Nephron progenitor cell (in vitro differentiated cells): ENCODE results near the gene CNP.

Source experiments
- DNase-seq: peaks from one replicate; pipeline ENCODE4 v3.0.0; 2021
- H3K27ac Mint-ChIP-seq: 2 replicates; pipeline ENCODE4 v1.8.0; 2021; ENCODE audit warnings: mild to moderate bottlenecking, moderate library complexity, mixed read lengths
- H3K27me3 Mint-ChIP-seq: 2 replicates; pipeline ENCODE4 v1.8.0; 2021; ENCODE audit warnings: mild to moderate bottlenecking, low read depth, mixed read lengths; ENCODE audit not compliant: poor library complexity
- H3K36me3 Mint-ChIP-seq: 2 replicates; pipeline ENCODE4 v1.8.0; 2021; ENCODE audit warnings: low read depth, mixed read lengths
- H3K4me1 Mint-ChIP-seq: 2 replicates; pipeline ENCODE4 v1.8.0; 2021; ENCODE audit warnings: mixed read lengths
- H3K4me3 Mint-ChIP-seq: 2 replicates; pipeline ENCODE4 v1.8.0; 2021; ENCODE audit warnings: mild to moderate bottlenecking, moderate library complexity, mixed read lengths
- H3K9me3 Mint-ChIP-seq: 2 replicates; pipeline ENCODE4 v1.8.0; 2021; ENCODE audit warnings: mild to moderate bottlenecking, moderate library complexity, mixed read lengths
- CTCF ChIP-seq: fragments of 200-600 bp; sonication (generic); IDR thresholded peaks from 2 replicates; pipeline ENCODE4 v1.5.0; 2021; ENCODE audit warnings: antibody characterized with exemption

Gene CNP

DNA sequence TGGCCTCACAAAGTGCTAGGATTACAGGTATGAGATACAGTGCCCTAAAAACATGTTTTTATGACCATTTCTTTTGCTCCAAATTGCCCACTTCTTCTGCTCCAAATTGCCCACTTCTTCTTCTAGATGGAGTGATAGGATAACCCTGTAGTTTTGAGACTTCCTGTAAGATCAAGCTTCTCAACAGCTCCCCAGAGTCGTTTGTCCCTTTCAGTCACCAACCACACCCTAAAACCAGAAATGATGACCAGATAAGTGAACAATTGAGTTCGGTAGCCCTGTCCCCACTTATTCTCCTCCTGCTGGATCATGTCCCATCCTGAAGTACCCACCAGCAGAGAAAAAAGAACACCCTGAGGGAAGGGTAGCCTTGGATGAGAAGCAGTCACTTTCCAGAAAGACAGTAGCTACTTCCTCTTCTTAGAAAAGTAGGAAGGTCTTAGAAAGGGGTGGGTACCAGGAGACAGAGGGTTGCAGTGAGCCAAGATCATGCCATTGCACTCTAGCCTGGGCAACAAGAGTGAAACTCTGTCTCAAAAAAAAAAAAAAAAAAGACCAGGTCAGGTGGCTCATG, 33.7 kb upstream of the CNP start:
- peaks cover 33% of the 10 kb centered on the region for H3K4me1 Mint-ChIP-seq
- no peaks in the 10 kb centered on the region for H3K9me3 Mint-ChIP-seq
- no peak for DNase-seq
- H3K27me3 Mint-ChIP-seq: peaks cover 4% of the 10 kb centered on the region
- H3K27ac Mint-ChIP-seq: no peak overlapping the region
- peaks cover 4% of the 10 kb centered on the region for H3K36me3 Mint-ChIP-seq
- peak overlapping the region; percentile 16 for H3K4me3 Mint-ChIP-seq
- TF ChIP-seq CTCF: no peak

- Mint-ChIP-seq H3K4me3 (no peak overlapping the region), H3K9me3 (no peaks in the 10 kb centered on the region), H3K4me1 (peaks cover 29% of the 10 kb centered on the region), H3K27ac (no peak overlapping the region), H3K36me3 (peaks cover 4% of the 10 kb centered on the region), H3K27me3 (peaks cover 4% of the 10 kb centered on the region)
- no peak for DNase-seq
- no peak for TF ChIP-seq CTCF
These were observed 31.0 kb upstream of the CNP start for GRCh38 chr17:41935641-41936040.

- TF ChIP-seq CTCF: no peak
- H3K4me3 Mint-ChIP-seq: no peak overlapping the region
- DNase-seq: no peak
- H3K27ac Mint-ChIP-seq: no peak overlapping the region
- no peaks in the 10 kb centered on the region for H3K9me3 Mint-ChIP-seq
- H3K36me3 Mint-ChIP-seq: peaks cover 4% of the 10 kb centered on the region
- peaks cover 2% of the 10 kb centered on the region for H3K27me3 Mint-ChIP-seq
- peaks cover 23% of the 10 kb centered on the region for H3K4me1 Mint-ChIP-seq
These were observed 28.3 kb upstream of the CNP start for GRCh38 chr17:41937970-41938954.

- DNase-seq: no peak
- H3K36me3 Mint-ChIP-seq: peaks cover 4% of the 10 kb centered on the region
- H3K9me3 Mint-ChIP-seq: no peaks in the 10 kb centered on the region
- H3K27me3 Mint-ChIP-seq: peaks cover 3% of the 10 kb centered on the region
- H3K27ac Mint-ChIP-seq: no peak overlapping the region
- H3K4me1 Mint-ChIP-seq: peaks cover 23% of the 10 kb centered on the region
- H3K4me3 Mint-ChIP-seq: no peak overlapping the region
- TF ChIP-seq CTCF: no peak
These were observed 27.4 kb upstream of the CNP start for GRCh38 chr17:41939044-41939692.

DNA sequence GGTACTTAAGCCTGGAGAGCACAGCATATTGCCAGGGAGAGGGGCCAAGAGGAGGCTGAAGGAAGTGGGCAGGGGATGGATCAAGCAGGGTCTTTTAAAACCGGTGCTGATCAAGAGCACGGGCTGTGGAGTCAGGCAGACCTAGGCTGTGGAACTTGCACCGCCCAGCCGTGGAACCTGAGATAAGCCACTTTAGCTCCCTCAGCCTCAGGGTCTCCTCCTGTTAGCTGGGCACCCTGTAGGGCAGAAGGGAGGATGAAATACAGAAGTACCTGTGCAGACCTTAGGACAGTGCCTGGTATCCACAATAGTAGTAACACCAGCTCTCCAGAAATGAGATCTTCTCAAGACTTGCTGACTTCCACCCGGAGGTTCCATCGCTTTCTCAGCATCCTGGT, 26.9 kb upstream of the CNP start:
- peaks cover 3% of the 10 kb centered on the region for H3K27me3 Mint-ChIP-seq

More for the DNA sequence above, 26.9 kb upstream of the CNP start:
- Mint-ChIP-seq H3K9me3 (no peaks in the 10 kb centered on the region), H3K27ac (no peak overlapping the region), H3K4me1 (peaks cover 23% of the 10 kb centered on the region), H3K4me3 (no peak overlapping the region), H3K36me3 (peaks cover 4% of the 10 kb centered on the region)
- no peak for TF ChIP-seq CTCF
- DNase-seq: no peak
